GM18520 (cell line): Measurements from ENCODE around the gene GXYLT1.
"Not testable (repeated sequence)": the region's sequence is repeated elsewhere in the genome, so short reads cannot be mapped to it uniquely, and the experiment has no call there.

Experiments used
- ATAC-seq: cut with Tn5 transposase; IDR thresholded peaks from one replicate; pipeline ENCODE4 v1.9.1; 2021; ENCODE audit not compliant: unreplicated experiment

The GXYLT1 gene, protein sequence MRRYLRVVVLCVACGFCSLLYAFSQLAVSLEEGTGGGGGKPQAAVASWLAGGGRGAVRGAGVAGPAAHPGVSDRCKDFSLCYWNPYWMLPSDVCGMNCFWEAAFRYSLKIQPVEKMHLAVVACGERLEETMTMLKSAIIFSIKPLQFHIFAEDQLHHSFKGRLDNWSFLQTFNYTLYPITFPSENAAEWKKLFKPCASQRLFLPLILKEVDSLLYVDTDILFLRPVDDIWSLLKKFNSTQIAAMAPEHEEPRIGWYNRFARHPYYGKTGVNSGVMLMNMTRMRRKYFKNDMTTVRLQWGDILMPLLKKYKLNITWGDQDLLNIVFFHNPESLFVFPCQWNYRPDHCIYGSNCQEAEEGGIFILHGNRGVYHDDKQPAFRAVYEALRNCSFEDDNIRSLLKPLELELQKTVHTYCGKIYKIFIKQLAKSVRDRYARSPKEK

DNA sequence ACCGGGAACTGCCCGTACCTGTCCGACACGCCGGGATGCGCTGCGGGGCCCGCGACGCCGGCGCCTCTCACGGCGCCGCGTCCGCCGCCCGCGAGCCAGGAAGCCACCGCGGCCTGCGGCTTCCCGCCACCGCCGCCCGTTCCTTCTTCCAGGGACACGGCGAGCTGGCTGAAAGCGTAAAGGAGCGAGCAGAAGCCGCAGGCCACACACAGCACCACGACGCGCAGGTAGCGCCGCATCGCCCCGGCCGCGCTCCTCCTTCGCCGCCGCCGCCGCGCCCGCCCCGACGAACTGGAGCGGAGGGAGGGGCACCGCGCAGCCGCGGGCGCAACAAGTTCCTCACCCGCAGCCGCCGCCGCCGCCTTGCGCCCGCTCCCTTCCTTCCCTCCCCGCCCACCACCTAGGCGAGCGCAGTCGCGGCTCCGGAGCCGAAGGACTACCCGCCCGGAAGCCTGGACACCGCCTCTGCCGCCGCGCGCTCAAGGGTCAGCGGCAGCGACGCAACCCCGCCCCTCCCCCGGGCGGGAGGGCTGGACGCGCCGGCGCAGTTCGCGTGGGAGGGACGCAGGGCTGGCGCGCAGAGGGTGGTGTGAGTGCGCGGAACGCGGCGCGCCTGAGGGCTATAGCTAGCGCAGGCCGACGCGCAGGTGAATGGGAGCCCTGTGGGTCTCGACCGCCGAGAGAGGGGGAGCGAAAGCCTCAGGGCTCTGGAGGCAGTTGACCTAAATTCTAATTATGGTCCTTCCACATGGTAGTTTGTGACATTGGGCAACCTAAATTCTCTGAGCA is at the start of gene GXYLT1:
GXYLT1 (minus strand) TSS at position 467 of the 789 bp plus-strand sequence; CDS start at position 239, 228 bp downstream.
- peak; percentile 95 for ATAC-seq

DNA sequence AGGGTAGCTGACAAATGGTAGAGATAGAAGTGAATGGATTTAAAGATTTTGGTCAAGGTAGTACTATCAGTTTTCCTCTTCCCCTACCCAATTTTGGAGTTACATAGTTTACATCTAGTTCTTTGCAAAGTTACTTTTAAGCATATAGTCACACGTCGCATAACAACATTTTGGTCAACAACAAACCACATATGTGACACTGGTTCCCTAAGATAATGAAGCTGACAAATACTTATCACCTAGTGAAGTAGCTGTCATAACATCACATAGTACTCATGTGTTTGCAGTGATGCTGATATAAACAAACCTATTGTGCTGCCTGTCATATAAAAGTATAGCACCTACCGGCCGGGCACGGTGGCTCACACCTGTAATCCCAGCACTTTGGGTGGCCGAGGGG is 48.0 kb upstream of the GXYLT1 start:
- ATAC-seq, result no peak

DNA sequence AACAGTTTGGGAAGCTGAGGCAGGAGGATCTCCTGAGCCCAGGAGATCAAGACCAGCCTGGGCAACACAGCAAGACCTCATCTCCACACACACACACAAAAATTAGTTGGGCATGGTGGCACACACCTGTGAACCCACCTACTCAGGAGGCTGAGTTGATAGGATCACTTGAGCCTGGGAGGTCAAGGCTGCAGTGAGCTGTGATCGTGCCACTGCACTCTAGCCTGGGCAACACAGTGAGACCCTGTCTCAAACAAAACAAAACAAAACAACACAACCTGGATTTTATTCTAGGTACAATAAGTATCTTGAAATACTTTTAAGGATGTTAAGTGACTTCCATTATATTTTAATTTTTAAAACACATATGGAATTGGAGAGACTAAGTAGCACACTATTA is 47.6 kb upstream of the GXYLT1 start:
- ATAC-seq, result no peak

DNA sequence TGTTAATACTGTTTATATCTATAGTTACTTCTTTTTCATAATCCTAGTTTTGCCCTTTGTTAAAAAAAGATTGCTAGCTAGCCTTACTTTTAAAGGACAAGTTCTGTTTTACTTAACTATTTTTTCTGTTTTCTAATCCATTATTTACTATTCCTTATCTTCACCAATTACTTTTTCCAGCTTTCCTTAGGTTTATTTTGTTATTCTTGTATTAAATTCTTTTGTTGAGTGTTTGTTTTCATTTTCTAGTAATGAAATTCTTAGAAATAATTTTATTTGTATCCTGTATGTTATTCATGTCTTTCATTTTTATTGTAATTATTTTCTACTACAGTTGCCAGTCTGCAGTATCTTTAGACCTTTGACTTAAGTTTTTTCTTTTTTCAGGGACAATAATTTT is 45.7 kb upstream of the GXYLT1 start:
- no peak for ATAC-seq

DNA sequence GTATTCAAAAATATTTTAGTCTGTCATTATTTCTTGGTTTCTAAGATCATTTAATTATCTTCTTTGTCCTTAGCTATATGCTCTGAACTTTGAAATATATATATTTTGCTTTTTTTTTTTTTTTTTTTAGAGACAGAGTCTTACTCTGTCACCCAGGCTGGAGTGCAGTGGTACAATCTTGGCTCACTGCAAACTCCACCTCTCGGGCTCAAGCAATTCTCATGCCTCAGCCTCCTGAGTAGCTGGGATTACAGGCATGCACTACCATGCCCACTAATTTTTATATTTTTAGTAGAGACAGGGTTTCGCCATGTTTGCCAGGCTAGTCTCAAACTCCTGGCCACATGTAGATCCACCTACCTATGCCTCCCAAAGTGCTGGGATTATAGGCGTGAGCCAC is 43.6 kb upstream of the GXYLT1 start:
- not testable (repeated sequence) for ATAC-seq

DNA sequence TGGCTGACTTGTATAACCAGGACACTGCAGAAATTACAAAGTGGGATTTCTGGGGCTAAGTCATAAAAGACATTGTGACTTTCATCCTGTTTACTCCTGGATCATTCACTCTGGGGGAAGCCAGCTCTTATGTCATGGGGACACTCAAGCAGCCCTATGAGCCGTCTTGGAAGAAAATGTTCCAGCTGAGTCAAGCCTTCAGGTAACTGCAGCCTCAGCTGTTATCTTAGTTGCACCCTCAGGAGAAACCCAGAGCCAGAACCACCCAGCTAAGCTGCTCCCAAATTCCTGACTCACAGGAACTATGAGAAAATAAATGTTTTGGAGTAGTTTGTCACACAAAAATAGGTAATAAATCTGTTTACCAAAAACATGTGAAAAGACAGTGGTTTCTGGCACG is 43.1 kb upstream of the GXYLT1 start:
- no peak for ATAC-seq

DNA sequence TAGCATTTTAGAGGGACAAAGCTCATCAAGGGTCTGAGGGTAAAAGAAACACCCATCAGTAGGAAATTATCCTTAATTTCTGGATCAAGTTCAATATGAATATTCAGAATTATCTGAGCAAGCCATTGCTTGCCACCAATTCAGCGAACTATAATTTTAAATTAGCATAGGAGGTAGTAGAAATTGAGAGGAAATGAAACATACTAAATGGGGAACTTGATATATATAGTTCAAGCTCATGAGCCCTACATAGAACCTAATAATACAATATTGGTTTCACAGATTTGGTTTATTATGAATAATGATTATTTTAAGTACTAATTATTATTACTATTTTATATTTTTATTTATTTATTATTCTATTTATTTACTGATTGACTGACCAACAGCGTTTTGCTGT is 42.1 kb upstream of the GXYLT1 start:
- no peak for ATAC-seq

DNA sequence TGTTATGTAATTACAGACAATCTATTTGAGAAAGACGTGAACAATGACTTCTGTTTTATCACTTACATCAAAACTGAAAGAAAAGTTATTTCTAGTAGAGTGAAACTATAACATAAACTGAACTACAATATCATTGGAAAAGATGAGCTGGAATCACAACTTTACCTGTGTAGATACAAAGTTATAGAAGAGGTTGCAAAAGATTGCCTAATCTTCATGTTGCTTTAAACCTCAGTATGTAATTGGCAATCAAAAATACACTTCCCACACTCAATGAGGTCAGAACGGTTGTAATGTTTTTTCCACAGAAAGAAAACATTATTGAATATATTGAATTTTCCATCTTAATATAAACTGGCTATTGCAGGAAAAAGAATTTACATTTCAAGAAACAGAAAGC is 37.7 kb upstream of the GXYLT1 start:
- ATAC-seq, result no peak

DNA sequence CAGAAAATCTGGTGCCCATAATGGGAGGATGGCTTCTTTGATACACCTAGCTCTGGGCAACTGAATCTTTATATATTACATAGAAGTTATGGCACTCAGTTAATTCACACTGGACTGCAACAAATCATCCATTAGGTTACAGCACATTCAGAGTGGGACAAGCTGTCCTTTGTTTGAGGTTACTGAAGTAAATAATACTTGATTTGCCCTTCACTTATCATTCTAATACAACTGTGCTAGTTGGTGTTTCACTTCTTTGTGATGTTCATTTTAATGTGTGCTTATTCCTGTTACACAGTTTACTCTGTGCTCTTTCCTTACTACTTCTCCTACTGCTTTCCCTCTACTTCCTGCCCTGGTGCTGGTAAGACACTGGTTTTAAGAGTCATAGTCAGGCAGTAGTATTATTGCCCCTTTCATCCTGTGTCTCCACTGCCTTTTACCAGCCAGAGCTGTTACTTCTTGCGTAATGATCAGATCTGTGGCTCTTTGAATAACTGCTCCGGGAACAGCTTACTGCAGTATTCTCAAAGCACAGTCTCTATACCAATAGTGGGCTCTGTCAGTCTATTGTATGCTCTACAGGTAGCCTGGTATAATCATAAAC is 36.4 kb upstream of the GXYLT1 start:
- ATAC-seq, result no peak

DNA sequence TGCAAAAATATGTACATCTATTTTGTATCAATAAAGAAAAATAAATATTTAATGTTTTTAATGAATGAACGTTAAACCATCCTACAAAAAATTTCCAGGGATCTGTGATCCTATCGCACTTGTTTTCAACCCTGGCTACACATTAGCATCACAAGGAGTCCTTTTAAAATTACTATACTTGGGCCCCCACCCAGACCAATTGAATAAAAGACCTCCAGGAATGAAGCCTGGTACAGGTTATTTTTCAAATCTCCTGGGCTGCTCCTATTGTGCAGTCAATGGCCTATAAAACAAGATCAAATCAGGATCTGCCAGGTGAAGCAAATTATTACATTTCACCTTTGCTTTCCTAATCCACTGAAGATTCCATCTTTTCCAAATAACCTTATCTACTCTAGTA is 33.4 kb upstream of the GXYLT1 start:
- ATAC-seq, result no peak

DNA sequence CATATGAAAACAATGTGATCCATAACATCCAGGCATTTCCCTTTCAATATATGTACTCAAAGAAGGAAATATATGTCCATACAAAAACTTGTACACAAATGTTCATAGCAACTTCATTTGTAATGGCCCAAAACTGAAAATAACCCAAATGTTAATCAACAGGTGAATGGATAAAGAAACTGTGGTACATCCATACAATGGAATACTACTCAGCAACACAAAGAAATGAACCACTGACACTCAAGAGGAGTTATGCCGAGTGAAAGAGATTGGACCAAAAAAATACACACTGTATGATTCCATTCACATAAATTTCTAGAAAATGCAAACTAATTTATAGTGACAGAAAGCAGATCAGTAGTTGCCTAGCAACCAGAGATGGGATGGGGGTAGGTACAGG is 30.3 kb upstream of the GXYLT1 start:
- ATAC-seq, result no peak

DNA sequence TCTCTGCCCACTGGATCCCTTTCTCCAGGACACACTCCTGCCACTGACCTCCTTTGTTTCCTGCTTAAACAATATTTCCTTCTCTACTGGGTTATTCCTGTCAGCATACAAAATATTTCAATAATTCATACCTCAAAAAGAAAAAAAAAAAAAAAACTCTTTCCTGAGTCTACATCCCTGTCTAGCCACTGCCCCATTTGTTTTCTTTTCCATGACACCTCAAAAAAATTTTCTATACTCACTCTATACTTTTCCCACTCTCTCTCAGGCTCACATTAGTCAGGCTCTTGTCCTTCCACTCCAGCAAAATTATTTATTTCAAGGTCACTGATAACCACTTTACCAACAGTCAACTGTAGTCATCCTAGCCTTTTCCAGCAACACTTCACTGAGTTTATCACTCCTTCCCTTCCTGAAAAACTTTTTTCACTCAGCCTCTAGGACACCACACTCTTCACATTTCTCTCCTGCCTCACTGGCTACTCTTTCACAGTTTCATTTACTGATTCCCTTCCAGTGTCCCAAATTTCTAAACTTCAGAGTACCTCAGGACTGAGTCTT is 29.4 kb upstream of the GXYLT1 start:
- no peak for ATAC-seq

DNA sequence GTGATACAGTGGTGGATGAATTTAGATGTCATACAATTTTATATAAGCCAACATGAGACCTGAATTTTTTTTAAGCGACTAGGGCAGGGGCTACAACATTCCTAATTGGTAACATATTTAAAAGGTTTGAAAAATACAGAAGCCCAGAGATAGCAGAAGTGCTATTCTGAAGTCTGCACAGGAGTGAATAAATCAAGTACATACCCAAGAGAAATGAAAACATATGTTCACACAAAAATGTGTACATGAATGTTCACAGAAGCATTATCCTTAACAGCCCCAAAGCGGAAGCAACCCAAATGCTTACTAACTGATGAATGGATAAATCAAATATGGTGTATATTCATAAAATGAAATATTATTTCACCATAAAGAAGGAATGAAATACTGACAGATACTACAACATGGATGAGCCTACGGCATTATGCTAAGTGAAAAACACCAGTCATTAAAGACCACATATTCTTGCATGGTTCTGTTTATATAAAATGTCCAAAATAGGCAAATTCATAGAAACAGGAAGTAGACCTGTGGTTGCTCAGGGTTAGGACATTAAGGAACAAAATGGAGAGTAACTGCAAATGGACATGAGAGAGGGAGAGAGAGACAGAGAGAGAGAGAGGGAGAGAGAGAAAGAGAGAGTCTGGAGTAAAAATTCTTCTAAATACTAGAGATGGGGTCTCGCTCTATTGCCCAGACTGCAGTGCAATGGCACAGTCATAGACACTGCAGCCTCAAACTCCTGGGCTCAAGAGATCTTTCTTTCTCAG is 28.0 kb upstream of the GXYLT1 start:
- ATAC-seq, result no peak

DNA sequence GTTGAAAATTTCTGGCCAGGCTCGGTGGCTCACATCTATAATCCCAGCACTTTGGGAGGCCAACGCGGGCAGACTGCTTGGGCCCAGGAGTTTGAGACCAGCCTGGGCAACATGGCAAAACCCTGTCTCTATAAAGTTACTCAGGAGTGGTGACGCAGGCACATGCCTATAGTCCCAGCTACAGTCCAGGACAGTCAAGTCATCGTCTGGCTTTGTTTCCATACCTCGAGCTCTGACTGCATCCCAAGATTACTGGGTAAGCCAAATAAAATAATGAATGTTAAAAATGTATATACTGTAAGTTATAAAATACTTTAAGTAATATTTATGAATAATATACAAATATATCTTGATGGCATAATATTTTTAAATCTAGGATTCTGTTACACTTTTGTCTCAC is 23.0 kb upstream of the GXYLT1 start:
- no peak for ATAC-seq

DNA sequence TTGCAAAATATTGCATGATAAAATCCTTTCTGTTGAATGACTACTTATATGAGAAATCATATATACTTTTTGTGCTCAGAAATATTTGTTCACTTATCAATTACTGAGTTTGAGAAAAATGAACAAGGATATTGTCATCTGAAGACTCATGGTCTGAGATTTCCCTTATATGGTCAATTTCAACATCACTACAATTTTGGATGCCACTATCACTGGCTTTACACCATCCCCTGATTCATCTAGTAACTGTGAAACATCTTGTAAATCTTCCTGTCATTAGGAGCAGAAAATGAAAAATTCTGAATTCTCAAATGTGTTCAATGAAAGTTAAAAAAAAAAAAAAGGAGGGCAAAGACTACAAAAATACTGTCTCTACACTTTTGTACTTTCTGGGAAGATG is 21.8 kb upstream of the GXYLT1 start:
- no peak for ATAC-seq

DNA sequence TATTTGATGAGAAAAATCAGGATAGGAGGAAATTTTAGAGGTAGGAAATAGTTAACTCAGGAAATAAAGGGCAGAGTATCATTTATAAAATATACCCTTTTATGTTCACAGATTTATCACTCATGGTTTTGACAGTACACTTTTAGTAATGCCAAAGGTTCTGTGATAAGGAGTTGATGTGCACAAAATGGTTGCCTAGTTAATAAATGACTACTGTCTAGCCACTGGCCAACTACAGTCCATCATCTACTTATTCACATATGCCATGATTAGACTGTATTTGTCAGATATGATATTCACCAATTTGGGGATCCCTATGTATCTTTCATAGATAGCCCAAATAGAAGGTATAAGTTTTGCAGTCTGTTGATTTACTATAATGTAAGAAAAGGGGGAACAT is 19.2 kb upstream of the GXYLT1 start:
- ATAC-seq, result no peak

DNA sequence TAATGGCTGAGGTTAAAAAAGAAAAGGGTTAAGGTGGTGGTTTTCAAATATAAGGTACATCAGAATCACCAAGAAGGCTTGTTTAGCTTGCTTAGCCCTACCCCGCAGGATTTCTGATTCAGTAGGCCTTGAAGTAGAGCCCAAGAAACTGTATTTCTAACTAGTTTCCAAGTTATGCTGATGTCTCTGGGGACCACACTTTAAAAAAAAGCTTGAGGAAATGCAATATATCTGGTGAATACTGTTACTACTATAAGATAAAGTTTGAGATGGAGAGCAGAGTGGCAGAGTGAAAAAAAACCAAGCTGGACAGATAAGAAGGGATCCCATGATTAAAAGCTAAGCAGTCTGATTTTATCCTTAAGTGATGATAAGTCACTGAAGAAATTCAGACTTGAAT is 18.3 kb upstream of the GXYLT1 start:
- no peak for ATAC-seq

DNA sequence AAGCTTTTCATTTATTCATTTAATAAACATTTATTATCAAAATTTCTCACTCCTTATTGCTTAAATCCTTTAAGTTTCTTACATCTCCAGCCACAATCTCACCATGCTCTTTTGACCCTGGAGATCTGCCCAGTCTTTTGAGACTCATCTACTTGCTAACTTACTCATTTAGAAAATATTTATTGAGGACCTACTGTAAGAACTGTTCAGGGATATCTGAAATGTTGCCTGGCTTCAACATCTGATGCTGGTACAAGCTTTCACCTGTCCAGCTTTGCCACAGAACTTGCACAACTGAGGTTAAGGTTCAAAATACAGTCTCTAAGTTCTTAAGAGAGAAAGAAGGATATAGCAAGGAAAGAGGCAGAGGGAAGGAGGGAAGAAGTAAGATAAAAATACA is 17.5 kb upstream of the GXYLT1 start:
- ATAC-seq, result no peak

DNA sequence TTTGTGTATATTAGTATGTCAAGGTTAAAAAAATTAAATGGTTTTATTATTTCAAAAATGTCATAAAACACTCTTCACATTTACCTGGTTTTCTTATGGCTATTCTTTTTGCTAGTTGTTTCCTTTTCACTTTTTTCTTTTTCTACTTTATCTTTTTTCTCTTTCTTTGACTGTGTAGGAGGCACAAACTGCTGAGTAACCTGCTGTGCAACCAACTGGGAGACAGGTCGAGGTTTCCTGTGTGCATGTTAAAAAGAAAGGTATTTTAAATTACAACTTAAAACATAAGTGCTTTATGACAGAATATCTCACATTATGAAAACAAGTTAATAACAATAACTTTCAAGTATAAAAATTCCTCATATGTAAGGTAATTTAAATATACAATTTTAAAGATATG is 16.9 kb upstream of the GXYLT1 start:
- no peak for ATAC-seq

DNA sequence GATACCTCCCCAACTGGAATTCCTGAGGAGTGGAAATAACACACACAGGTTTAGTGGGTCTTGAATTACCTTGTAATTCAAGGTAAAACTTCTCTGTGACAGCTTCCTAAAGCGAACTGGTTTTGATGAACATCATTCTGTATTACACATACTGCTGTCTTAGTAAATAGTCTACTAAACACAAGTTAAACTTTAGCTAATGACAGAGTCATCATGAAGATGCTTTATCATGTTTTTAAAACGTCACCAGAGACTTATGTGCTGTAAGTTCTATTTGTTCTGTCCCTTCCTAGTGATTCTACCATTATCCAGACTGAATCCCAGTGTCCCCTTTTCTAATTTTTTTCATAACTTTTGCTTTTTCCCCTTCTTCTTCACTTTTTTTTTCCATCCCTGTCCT is 11.6 kb upstream of the GXYLT1 start:
- no peak for ATAC-seq
